GM18517 (cell line): ENCODE measurements around the gene ERCC4.

Experiments used
- ATAC-seq: cut with Tn5 transposase; IDR thresholded peaks from one replicate; pipeline ENCODE4 v1.9.1; 2021; ENCODE audit warnings: mild to moderate bottlenecking, moderate library complexity; ENCODE audit not compliant: unreplicated experiment

ERCC4 gene

DNA sequence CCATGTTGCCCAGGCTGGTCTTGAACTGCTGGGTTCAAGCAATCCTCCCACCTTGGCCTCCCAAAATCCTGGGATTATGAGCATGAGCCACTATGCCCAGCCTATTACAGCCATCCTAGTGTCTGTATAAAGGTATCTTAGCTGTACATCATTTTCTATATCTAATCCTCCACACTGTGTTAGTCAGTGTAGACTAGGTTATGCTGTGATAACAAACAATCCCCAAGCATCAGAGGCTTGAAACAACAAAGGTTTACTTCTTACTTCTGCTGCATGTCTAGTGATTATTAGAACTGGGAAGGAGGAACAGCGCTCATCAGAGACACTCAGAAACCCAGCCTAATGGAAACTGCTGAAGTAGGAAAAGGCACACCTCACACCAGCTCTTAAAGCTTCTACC is 68.1 kb downstream of the ERCC4 start:
- ATAC-seq = no peak

- no peak for ATAC-seq
Measured at GRCh38 chr16:13992322-13992721, 72.4 kb downstream of the ERCC4 start.

DNA sequence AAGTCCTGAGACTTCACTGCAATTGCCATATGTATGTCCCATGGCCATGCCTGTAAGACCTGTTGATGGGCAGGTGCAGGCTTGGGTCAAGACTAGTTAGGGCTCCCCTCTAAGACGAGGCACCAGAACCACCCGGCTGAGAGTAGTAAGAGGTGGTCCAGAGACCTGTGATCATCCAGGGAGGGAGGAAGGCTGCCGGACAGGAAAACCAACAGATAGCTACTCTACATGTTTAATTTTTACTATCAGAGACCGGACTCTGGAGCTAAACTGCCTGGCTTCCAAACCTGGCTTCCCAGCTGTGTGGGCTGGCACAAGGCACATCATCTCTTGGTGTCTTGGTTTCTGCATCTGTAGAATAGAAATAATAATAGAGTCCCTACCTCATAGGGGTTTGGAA is 73.0 kb downstream of the ERCC4 start:
- ATAC-seq = no peak

- ATAC-seq = no peak
Measured at GRCh38 chr16:13994239-13995106, 74.5 kb downstream of the ERCC4 start.

DNA sequence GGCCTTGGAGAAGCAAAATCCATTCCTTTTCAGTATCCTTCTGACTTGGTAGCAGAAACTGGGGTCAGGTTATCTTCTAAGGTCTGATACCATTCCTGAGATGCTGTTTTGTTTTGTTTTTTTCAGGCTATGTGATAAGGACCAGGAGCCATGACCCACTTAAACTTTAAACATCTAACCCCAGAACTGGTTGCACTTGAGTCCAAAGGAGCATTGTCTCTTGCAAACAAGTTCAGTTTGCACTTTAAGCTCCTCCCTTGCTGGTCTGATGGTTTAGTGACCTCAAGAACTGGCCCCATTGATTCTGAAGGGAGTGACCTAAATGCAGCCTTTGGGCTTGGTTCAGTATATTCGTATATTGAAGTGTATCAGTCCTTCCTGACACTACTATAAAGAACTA is 75.2 kb downstream of the ERCC4 start:
- no peak for ATAC-seq

DNA sequence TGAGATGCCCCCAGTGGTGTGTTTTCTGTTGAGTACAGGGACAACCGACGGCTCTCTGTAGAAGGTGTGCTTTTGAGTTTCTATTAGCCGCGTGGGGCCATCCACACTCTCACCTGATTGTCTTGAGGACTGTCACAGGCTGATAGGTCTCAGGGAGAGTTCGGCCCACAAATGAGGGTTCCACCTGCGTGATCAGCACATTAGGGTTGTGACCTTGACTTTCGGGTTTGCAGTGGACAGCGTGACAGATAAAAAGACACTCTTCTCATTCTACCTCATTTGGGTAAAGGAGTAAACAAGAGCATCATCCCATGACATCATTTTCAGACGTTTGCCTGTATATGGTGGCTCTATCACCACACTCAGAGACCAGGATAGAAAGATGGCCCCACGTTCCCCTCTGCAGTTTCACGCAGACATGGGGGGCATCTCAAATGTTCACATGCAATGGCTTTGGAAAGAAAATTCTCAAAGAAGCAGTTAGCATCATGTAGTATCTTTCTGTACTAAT is 76.9 kb downstream of the ERCC4 start:
- ATAC-seq = no peak

DNA sequence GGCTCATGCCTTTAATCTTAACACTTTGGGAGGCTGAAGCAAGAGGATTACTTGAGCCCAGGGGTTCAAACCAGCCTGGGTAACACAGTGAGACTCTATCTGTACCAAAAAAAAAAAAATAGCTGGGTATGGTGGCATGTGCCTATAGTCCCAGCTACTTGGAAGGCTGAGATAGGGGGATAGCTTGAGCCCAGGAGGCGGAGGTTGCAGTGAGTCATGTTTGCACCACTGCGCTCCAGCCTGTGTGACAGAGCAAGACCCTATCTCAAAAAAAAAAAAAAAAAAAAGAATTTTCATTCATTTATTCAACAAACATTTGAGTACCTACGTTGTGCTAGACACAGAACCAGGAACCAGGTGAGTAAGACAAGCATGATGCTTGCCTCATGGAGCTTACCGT is 77.6 kb downstream of the ERCC4 start:
- ATAC-seq = no peak

DNA sequence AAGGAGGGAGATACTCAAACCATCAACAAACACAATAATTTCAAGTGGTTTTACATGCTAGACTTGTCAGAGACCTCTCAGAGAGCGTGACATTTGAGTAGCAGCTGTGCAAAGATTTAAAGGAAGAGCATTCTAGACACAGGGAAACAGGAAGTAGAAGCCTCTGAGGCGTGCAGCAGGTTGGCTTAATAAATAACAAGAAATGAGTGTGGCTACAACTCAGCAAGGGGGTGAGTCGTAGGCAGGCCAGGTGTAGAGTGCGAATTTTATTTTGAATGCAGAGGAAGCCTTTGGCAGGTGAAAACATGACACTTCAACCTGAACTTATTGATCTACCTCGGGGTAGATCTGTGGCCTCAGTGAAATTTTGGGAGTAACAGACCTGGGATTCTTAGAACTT is 78.0 kb downstream of the ERCC4 start:
- ATAC-seq = peak; percentile 86

DNA sequence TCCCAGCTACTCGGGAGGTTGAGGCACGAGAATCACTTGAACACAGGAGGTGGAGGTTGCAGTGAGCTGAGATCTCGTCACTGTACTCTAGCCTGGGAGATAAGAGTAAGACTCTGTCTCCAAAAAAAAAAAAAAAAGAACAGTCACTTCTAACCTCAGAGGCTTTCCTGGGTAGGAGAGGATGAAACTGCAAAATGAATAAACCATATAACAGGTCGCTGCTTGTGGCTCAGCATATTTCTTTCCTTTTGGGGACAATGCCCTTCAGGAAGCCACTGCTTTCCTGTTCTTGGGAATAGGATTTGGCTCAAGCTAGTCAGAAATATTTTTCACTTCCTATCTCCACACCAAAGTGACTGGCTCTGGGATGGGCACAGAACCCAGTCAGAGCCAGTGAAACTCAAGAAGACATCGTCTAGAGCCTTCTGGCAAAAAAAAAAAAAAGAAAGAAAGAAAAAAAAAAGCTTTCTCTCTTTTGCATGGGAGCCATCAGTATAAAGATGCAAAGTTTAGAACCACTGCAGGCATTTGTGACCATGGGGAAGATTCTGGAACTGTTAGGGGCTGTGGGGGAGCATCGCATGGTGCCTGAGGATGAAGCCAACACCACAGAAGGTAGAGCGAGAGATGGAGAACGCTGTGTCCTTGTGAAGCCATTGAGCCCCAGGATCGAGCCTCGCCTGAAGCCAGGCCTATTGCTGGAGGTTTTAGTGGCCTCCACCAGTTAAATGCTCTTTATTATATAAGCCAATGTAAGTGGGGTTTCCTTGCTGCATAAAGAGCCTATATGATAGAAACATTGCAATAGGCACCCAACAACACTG is 79.3 kb downstream of the ERCC4 start:
- ATAC-seq = no peak

- ATAC-seq = no peak
Measured at GRCh38 chr16:13999895-14000425, 80.0 kb downstream of the ERCC4 start.

GRCh38 chr16:14001521-14001920 is 81.6 kb downstream of the ERCC4 start:
- no peak for ATAC-seq
